GM12865 (cell line): ENCODE data around the gene YWHAB.

Experiments used
- DNase-seq: peaks from one replicate; pipeline ENCODE4 v3.0.0; 2010; ENCODE audit warnings: low read depth
- H3K4me3 ChIP-seq: 2 replicates; pipeline ENCODE4 v1.5.1; 2011; ENCODE audit warnings: mild to moderate bottlenecking, low read depth, low read length, control low read depth
- TF ChIP-seq, protein P1 (sequence below): IDR thresholded peaks from 2 replicates; pipeline ENCODE4 v1.5.1; 2011; ENCODE audit warnings: low read length, control low read depth, low read depth, inconsistent platforms; ENCODE audit not compliant: insufficient read depth; ENCODE audit errors: missing control alignments

YWHAB gene

DNA sequence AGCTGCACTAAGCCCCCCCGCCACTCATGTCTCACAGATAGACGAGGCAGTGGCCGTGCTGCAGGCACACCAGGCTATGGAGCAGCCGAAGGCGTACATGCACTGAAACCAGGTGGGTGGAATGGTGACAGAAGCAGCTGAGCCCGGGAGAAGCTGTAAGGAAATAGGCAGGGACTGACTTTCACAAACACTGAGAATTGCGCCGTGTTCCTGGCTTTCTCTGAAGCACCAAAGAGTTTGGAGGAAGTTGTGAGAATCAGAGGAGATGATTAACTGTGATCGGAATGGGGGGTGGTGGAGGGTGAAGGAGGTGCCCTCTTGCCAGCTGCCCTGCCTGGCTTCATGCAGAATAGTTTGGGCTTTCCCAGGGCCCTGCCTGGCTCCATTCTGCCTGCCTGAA, 53.1 kb downstream of the YWHAB start:
- no peak overlapping the region for H3K4me3 ChIP-seq
- DNase-seq = no peak
- TF ChIP-seq, protein P1, sequence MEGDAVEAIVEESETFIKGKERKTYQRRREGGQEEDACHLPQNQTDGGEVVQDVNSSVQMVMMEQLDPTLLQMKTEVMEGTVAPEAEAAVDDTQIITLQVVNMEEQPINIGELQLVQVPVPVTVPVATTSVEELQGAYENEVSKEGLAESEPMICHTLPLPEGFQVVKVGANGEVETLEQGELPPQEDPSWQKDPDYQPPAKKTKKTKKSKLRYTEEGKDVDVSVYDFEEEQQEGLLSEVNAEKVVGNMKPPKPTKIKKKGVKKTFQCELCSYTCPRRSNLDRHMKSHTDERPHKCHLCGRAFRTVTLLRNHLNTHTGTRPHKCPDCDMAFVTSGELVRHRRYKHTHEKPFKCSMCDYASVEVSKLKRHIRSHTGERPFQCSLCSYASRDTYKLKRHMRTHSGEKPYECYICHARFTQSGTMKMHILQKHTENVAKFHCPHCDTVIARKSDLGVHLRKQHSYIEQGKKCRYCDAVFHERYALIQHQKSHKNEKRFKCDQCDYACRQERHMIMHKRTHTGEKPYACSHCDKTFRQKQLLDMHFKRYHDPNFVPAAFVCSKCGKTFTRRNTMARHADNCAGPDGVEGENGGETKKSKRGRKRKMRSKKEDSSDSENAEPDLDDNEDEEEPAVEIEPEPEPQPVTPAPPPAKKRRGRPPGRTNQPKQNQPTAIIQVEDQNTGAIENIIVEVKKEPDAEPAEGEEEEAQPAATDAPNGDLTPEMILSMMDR = no peak

- no peak overlapping the region for H3K4me3 ChIP-seq
- DNase-seq = no peak
- TF ChIP-seq, protein P1 = no peak
These were observed 55.7 kb downstream of the YWHAB start for GRCh38 chr20:44941120-44941691.

- TF ChIP-seq, protein P1 = no peak
- no peak overlapping the region for H3K4me3 ChIP-seq
- no peak for DNase-seq
These were observed 56.9 kb downstream of the YWHAB start for GRCh38 chr20:44942264-44942973.

DNA sequence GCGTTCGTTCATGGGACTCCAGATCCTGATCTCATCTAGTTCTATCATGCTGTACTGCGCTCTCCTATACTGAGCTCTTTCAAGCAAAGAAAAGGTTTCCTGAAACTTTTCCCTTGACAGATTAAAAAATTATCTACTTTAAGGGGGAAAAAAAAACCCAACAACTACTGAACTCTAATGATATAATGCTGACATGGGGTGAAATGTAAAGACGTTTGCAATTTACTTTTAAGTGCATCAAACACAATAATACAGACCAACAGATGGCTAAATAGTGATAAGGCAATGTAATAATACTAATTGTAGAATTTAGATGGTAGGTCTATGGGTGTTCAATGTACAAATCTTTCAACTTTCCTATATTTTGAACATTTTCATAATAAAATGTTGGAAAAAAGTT, 58.3 kb downstream of the YWHAB start:
- H3K4me3 ChIP-seq = no peak overlapping the region
- TF ChIP-seq, protein P1 = no peak
- no peak for DNase-seq

- H3K4me3 ChIP-seq = no peak overlapping the region
- DNase-seq = no peak
- TF ChIP-seq, protein P1 = no peak
These were observed 59.8 kb downstream of the YWHAB start for GRCh38 chr20:44945261-44945660.

DNA sequence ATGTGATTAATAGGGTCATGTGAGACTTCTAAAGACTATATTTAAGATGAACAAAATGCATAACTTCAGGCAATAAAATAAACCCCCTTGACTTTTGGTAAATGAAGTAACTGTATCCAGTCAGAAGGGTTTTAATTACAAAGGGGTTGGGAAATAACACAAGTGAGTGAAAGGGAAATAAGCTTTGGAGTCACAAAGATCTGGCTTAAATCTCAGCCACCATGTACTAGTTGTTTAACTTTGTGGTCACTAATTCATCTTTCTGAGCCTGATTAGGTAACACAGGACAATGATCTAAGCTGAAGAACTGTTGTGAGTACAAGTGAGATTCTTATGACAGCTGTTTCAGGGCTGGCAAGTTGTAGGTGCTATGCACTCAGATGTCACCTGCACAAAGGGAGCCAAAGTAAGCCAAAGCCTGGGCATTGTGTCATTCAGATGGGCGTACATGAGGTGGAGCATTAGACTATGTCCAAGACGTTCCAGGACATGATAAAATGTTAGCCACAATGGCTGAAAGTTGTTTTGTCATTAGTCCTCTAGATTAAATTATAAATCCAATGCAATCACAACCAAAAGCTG, 60.9 kb downstream of the YWHAB start:
- no peak for DNase-seq
- H3K4me3 ChIP-seq = no peak overlapping the region
- TF ChIP-seq, protein P1 = no peak
